NCI-H226 (cell line): ENCODE measurements around the gene OBSCN.
"Not testable (repeated sequence)": the region's sequence is repeated elsewhere in the genome, so short reads cannot be mapped to it uniquely, and the experiment has no call there.

Experiments used
- DNase-seq: peaks from one replicate; pipeline ENCODE4 v3.0.0-alpha.2; 2015

Gene OBSCN

GRCh38 chr1:228213917-228214808 is 6.3 kb downstream of the OBSCN start:
- DNase-seq, result no peak

DNA sequence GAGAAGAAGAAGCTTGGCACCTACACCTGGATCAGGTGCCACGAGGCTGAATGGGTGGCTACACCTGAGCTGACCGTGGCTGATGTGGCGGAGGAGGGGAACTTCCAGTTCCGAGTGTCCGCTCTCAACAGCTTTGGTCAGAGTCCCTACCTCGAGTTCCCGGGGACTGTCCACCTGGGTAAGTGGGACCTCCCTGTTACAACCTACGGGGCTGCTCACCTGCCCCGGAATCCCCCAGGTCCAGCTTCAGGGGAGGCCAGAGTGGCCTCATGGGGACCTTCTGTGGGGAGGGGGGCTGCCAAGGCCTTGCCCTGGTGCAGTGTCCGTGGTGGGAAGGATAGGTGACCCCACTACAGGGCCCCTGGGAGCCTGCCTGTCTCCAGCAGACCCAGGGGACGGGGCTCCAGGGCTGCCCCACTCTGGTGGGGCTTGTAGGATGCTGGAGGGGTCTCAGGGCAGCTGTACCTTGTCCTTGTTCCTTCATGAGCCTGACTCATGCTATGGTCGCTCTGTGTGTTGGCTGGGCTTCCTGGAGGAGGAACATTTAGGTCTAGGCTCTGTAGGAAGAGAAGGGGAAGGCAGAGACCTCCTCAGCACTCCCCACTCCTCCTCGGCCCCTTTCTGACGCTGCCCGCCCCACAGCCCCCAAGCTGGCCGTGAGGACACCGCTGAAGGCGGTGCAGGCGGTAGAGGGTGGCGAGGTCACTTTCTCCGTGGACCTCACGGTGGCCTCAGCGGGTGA is 7.2 kb downstream of the OBSCN start:
- DNase-seq, result no peak

- DNase-seq, result no peak
These were observed 7.8 kb downstream of the OBSCN start for GRCh38 chr1:228215663-228216116.

DNA sequence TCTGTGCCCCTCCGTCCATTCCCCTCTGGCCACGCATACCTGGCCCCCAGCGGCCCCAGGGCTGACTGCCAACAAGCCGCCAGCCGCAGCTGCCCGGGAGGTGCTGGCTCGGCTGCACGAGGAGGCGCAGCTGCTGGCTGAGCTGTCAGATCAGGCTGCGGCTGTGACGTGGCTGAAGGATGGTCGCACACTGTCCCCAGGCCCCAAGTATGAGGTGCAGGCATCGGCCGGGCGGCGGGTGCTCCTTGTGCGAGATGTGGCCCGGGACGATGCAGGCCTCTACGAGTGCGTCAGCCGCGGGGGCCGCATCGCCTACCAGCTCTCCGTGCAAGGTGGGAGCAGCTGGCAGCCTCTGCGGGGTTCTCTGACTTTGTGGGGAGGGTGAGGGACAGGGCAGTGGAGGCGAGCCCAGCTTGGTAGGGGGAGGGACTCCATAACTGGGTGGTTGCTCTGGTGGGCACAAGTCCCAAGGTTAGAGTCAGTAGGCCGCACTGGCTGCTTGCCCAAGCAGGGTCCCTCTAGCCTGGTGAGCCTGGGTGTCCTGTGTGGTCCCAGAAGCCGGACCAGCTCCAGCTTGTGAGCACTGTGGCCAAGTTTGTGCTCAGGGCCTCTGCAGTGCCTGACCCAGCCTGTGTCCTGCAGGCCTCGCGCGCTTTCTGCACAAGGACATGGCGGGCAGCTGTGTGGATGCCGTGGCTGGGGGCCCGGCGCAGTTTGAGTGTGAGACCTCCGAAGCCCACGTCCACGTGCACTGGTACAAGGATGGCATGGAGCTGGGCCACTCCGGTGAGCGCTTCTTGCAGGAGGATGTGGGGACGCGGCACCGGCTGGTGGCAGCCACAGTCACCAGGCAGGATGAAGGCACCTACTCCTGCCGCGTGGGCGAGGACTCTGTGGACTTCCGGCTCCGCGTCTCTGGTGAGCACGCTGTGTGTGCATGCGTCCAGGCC is 8.8 kb downstream of the OBSCN start:
- no peak for DNase-seq

DNA sequence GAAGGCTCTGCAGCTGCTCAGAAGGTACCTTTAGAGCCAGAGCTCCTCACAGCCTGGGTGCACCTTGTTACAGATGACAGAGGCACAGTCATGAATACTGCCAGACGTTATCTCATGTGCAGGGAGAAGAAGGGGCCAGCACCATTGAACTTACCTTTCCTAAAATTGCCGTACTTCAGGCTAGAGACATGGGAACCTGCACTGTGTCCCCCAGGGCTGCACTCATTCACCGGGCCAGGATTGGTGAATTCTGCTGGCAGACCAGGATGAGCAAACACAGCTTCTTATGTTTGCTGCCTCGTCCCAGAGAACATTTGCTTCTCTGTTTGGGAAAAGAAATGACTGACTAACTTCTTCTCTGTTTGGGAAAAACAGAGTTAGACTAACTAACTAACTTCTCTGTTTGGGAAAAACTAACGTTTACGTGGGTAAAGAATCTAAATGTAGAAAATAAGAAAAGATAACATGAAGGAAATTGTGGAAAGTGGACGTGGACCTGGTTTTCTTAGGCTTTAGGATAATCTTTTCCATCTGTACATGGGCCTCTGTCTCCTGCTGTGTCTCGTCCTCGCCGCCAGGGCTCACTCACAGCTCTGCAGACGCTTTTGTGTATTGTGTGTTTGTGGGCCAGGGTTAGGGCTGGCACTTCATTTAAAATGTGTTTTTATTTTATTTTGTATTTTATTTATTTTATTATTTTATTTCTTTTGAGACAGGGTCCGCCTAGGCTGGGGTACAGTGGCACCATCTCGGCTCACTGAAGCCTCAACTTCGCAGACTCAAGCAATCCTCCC is 9.9 kb downstream of the OBSCN start:
- no peak for DNase-seq

GRCh38 chr1:228218513-228219244 is 10.8 kb downstream of the OBSCN start:
- no peak for DNase-seq

DNA sequence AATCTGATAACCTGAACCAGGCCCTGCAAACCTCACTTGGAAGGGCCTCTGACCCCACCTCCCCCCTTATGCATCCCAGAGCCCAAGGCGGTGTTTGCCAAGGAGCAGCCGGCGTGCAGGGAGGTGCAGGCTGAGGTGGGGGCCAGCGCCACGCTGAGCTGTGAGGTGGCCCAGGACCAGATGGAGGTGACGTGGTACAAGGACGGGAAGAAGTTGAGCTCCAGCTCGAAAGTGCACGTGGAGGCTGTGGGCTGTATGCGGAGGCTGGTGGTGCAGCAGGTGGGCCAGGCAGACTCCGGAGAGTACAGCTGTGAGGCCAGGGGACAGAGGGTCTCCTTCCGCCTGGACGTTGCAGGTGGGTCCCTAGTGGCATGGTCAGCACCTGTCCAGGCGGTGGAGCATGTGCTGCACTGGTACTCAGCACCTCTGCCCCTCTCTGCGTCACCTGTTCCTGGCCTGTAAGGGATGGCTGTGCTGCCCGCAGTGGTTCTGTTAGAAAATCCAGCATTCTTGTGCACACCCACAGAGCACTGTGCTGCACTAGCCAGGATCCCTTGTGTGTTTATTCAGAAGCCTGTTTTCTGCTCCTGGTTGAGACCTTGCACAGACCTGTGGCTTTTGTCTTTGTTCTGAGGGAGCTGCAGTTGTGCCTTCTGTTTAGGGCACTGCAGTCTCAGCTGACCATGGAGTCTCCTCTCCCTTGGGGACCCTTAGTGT is 11.6 kb downstream of the OBSCN start:
- DNase-seq, result no peak

DNA sequence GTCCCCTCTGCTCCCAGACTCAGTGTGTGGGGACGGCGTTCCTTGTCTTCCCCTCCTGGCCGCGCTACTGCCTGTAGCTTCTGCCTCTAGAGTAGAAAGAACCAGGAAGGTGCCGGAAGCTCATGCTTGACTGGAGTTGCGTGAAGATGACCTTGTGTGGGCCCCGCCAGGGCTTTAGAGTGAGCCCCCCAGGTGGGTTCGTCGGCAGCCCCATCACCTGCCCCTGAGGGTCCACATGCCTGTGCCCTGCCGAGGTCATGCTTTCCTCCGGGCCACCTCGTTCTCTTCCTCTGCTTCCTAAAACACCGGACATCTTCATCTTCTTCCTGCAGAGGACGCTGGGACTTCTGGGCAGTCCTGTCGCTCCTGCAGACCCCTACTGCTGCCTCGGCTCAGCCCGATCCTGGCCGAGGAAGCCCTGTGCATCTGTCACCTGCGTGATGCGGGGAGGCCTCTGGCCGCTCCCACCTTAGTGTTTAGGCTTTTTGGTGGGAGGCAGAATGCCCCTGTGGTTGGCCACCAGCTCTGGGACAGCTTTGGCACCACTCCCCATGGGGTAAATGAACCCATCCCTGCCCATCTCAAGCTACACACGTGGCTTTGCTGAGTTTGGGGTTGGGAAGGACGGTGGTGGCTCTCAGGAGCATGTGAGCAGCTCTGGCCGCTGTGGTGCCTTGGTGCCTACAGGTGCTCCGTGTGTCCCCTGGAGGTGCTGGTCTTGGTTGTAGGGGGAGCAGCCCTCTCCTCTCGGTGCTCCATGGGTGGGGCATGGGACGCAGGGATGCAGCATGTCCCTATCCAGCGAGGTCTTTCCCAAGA is 12.3 kb downstream of the OBSCN start:
- no peak for DNase-seq

GRCh38 chr1:228221097-228221496 is 13.3 kb downstream of the OBSCN start:
- DNase-seq, result not testable (repeated sequence)

GRCh38 chr1:228222548-228222947 is 14.7 kb downstream of the OBSCN start:
- DNase-seq, result no peak

- DNase-seq, result no peak
These were observed 16.6 kb downstream of the OBSCN start for GRCh38 chr1:228224198-228225164.

- no peak for DNase-seq
These were observed 17.4 kb downstream of the OBSCN start for GRCh38 chr1:228225165-228225710.

GRCh38 chr1:228225740-228226139 is 17.9 kb downstream of the OBSCN start:
- no peak for DNase-seq

DNA sequence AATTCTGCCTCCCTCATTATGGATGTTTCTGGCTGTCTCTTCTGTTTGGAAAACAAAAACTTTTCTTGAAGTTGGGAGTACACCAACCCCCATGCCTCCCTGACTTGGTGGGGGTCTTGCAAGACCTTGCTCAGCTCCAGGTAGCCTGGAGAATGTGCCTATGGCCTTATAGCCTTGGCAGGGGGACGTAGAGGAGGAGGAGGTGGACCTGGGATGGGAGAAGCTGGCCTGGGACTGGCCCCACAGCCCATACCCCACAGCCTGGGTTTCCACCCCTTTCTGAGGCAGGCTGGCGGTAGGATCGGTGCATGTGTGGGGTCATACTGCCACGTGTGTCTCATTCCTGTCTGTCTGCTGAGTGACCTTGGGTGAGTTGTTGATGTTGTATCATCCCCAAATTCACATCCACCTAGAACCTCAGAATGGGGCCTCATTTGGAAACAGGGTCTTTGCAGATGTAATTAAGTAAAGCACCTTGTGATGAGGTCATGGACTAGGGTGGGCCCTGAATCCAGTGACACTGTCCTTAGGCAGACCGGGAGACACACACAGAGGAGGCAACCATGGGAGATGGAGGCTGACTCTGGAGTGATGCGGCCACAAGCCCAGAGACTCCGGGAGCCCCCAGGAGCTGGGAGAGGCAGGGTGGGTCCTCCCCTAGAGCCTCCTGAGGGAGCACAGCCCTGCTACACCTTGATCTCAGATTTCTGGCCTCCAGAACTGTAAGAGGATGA is 18.5 kb downstream of the OBSCN start:
- no peak for DNase-seq

DNA sequence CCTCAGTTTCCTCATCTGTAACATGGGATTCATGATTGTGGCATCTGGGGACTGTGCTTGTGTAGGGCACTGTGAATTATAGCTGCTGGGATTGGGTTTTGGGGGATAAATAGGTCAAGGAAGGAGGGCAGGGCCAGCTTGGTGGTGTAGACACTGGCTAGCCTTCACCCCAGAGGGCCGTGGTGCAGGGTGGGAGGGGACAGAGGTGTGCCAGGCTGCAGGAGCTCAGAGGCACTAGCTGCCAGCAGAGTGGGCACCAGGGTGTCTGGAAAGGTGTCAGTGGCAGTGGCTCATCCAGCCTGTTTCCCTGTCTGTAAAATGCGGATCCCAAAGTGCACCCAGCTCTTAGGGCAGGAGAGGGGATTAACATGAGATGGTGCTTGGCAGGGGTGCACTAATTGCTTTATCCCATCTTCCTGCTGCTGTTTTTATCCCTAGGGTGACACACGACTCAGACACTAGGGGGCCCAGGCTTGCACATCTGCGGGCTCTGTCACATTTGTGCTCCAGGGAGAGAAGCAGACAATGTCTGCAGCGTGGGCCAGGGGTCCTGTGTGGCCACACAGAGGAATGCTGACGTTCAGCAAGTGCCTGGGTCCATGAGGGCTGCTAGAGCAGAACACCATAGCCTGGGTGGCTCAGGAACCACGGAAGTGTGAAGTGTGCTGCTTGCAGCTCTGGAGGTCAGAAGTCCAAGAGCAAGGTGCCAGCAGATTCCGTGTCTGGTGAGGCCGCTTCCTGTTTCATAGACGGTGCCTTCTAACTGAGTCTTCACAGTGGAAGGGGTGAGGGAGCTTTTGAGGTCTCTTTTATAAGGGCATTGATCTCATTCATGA is 19.3 kb downstream of the OBSCN start:
- no peak for DNase-seq

GRCh38 chr1:228228147-228228546 is 20.3 kb downstream of the OBSCN start:
- DNase-seq, result not testable (repeated sequence)
